ENCODE measurements around the gene ESRRG. TPM values are rescaled to one million over a fixed set of nuclear protein-coding genes. Genes with fewer than 3 reads are reported as not detected.

ESRRG gene
- total RNA-seq, 4 donors from 2014 or later: 0.13 to 0.76 (median 0.24) TPM

GRCh38 chr1:216643176-216643575, 80.1 kb downstream of the ESRRG start:
- 71 to 81% methylated on average over 1 of the region's 1 CpG for WGBS, 2 donors
- no peaks in the 10 kb centered on the region for H3K27me3 ChIP-seq
- H3K4me1 ChIP-seq: no peaks in the 10 kb centered on the region
- no peaks in the 10 kb centered on the region for H3K36me3 ChIP-seq
- no peaks in the 10 kb centered on the region for H3K9me3 ChIP-seq
- no peak for DNase-seq
- no peak overlapping the region for H3K27ac ChIP-seq
- intact Hi-C loops (cut with DNase I): no loop called here
- TF ChIP-seq, protein P1, sequence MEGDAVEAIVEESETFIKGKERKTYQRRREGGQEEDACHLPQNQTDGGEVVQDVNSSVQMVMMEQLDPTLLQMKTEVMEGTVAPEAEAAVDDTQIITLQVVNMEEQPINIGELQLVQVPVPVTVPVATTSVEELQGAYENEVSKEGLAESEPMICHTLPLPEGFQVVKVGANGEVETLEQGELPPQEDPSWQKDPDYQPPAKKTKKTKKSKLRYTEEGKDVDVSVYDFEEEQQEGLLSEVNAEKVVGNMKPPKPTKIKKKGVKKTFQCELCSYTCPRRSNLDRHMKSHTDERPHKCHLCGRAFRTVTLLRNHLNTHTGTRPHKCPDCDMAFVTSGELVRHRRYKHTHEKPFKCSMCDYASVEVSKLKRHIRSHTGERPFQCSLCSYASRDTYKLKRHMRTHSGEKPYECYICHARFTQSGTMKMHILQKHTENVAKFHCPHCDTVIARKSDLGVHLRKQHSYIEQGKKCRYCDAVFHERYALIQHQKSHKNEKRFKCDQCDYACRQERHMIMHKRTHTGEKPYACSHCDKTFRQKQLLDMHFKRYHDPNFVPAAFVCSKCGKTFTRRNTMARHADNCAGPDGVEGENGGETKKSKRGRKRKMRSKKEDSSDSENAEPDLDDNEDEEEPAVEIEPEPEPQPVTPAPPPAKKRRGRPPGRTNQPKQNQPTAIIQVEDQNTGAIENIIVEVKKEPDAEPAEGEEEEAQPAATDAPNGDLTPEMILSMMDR (IDR thresholded peaks at IDR 0.05): no peak
- no peak for TF ChIP-seq POLR2A (IDR thresholded peaks at IDR 0.05)
- H3K4me3 ChIP-seq: no peak overlapping the region

DNA sequence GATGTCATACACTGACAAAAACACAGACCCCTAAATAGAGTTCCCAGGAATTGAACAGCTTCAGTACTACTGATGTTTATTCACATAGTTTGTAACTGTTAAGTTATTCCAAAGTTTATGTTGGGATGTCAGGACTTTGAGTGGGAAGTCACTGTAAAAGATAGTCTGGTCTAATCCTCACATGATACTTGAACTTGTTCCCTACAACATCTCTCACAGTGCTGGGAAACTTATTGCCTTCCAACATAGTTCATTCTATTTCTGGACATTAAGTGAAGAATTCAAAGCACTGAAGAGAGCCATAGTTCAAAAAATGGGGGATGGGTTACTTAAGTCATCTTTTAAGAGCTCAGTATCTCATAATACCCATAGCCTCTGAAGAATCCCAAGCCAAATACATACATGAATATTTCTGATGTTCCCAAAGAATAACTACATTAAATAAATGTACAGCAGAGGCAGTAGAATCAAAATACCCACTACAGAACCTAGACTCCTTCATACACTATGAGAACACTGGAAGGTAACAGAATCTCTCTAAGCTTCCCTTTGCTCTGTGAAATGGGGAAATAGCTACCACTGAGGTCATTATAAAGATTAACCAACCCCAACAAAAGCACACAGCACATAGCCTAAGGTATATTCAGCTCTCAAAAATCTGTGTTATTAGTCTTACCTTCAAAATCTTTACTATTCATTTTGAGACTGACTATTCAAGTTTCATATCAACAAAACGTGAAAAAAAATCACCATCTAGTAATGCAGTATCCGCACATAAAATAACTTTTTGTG, 81.4 kb downstream of the ESRRG start:
- intact Hi-C loops (cut with DNase I): no loop called here
- Histone ChIP-seq H3K4me1 (no peaks in the 10 kb centered on the region), H3K27ac (no peak overlapping the region), H3K27me3 (no peaks in the 10 kb centered on the region), H3K9me3 (no peaks in the 10 kb centered on the region), H3K36me3 (no peaks in the 10 kb centered on the region), H3K4me3 (no peak overlapping the region)
- 74 to 95% methylated on average over 2 of the region's 2 CpGs for WGBS, 2 donors
- TF ChIP-seq, protein P1 (IDR thresholded peaks at IDR 0.05): no peak
- no peak for TF ChIP-seq POLR2A (IDR thresholded peaks at IDR 0.05)
- no peak for DNase-seq

DNA sequence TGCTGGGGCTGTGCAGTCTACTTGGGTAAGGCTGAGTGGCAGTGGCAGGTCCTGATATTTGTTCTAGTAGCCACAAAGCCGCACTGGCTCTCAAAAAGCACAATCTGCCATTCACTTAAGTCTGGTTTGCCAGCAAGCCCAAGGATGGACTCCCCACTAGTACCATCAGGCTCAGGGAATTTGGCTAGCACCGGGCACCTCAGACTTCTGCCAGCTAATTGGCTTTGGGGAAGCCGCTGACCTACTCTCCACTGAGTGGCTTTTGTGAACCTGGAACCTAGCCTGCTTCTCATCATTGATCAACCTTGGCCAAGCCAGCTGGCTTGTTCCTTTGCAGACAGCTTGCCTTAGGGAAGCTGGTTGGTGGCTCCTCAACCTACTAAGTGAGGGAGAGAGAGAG, 83.1 kb downstream of the ESRRG start:
- 67 to 69% methylated on average over 1 to 3 of the region's 3 CpGs for WGBS, 2 donors
- intact Hi-C loops (cut with DNase I): no loop called here
- Histone ChIP-seq H3K4me3 (no peak overlapping the region), H3K27me3 (no peaks in the 10 kb centered on the region), H3K9me3 (no peaks in the 10 kb centered on the region), H3K36me3 (no peaks in the 10 kb centered on the region), H3K27ac (no peak overlapping the region), H3K4me1 (no peaks in the 10 kb centered on the region)
- no peak for TF ChIP-seq POLR2A (IDR thresholded peaks at IDR 0.05)
- TF ChIP-seq, protein P1 (IDR thresholded peaks at IDR 0.05): no peak
- no peak for DNase-seq

DNA sequence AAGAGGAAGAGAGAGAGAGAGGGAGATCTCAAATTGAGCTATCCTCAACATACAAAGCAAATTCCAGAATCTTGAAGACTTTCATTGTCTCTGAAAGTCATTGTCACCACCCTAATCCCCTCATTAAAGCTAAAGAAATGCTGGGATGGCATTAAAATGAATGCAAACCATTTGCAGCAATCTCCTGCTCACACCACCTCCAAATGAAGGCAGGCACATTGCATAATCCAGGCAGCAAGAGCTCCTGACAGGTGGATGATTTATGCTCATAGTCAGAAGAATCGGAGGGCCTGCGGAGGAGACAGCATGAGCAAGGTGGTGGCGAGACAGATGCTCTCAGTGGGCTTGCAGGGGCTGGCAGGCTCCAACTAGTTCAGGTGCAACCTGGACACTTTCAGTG, 90.2 kb downstream of the ESRRG start:
- Histone ChIP-seq H3K4me3 (no peak overlapping the region), H3K4me1 (no peaks in the 10 kb centered on the region), H3K9me3 (no peaks in the 10 kb centered on the region), H3K27ac (no peak overlapping the region), H3K36me3 (no peaks in the 10 kb centered on the region), H3K27me3 (no peaks in the 10 kb centered on the region)
- WGBS, 2 donors: 26 to 41% methylated on average over 2 to 3 of the region's 3 CpGs
- intact Hi-C loops (cut with DNase I): no loop called here
- no peak for DNase-seq
- TF ChIP-seq POLR2A (IDR thresholded peaks at IDR 0.05): no peak
- TF ChIP-seq, protein P1 (IDR thresholded peaks at IDR 0.05): no peak

DNA sequence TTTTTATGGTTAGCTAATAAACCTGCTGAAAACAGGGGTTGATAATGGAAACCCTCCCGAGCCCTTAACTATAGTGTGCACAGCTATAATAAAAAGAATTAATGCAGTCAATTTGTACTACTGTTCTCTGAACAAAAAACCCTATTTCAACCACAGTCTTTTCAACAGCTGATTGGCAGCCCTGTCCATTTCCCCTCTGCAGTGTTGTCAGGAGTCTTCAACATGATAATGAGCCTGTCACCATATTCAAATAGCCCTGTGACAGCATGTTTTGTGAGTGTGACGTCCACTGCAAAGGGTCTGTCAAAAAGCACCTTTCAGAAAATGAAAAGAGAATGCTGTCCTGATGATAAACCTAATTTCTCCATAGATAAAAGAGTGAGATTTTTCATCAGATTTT, 92.7 kb downstream of the ESRRG start:
- no peak overlapping the region for H3K4me3 ChIP-seq
- 63 to 71% methylated on average over 2 of the region's 2 CpGs for WGBS, 2 donors
- no peaks in the 10 kb centered on the region for H3K36me3 ChIP-seq
- TF ChIP-seq POLR2A (IDR thresholded peaks at IDR 0.05): no peak
- TF ChIP-seq, protein P1 (IDR thresholded peaks at IDR 0.05): no peak
- no peak for DNase-seq
- no peaks in the 10 kb centered on the region for H3K4me1 ChIP-seq
- no peak overlapping the region for H3K27ac ChIP-seq
- no peaks in the 10 kb centered on the region for H3K9me3 ChIP-seq
- no peaks in the 10 kb centered on the region for H3K27me3 ChIP-seq
- intact Hi-C loops (cut with DNase I): no loop called here

Data from esophagus squamous epithelium (tissue), 5 donors.